ENCODE measurements around the gene IL6ST. TPM values are rescaled to one million over a fixed set of nuclear protein-coding genes. Genes with fewer than 3 reads are reported as not detected.
A peak's percentile ranks its signal among the peaks of the same experiment; 100 is the strongest.

Gene IL6ST
- total and polyA plus RNA-seq, 2 donors (not counting 1 experiment from before 2014, with no cell fraction given) = 768 to 978 TPM

DNA sequence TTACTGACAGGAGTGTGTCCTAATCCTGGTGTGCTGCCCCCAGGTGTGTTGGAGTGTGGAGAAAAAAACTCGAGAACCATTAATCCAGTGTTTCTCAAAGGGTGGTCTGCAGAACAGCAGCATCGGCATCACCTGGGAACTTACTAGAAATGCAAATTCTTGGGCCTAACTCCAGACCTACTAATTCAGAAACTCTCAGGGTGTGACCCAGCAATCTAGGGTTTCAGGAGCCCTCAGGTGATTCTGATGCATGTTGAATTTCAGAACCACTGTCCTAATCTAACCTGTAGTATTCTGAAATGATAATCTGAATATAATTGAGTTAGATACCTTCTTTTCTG is 30.0 kb upstream of the IL6ST start:
- Histone ChIP-seq H3K9me3 (ENCODE audit: control insufficient read depth, insufficient read depth, low read depth, low read length) (no peaks in the 10 kb centered on the region), H3K4me1 (ENCODE audit: control insufficient read depth, extremely low read depth, insufficient read depth, low read length) (peaks cover 5% of the 10 kb centered on the region), H3K4me2 (ENCODE audit: extremely low read depth, insufficient read depth, low read length) (no peak overlapping the region), H2AFZ (ENCODE audit: low read length) (no peak overlapping the region), H3K4me3 (replicated peaks in 1 of 4; ENCODE audit: control extremely low read depth in 1 of 4, insufficient read depth in 1 of 4, low read depth in 3 of 4, low read length in 4 of 4) (no peak overlapping the region), H3K9ac (ENCODE audit: insufficient read depth, low read length) (no peak overlapping the region), H3K27ac (ENCODE audit: insufficient read depth, low read length) (no peak overlapping the region), H3K36me3 (ENCODE audit: control insufficient read depth, insufficient read depth, low read length) (no peaks in the 10 kb centered on the region), H3K27me3 (ENCODE audit: control insufficient read depth, insufficient read depth, low read length) (no peaks in the 10 kb centered on the region), H4K20me1 (ENCODE audit: control insufficient read depth, extremely low read depth, insufficient read depth, low read length) (no peaks in the 10 kb centered on the region), H3K79me2 (ENCODE audit: control insufficient read depth, insufficient read depth, low read length) (no peaks in the 10 kb centered on the region)
- TF ChIP-seq, protein P1, sequence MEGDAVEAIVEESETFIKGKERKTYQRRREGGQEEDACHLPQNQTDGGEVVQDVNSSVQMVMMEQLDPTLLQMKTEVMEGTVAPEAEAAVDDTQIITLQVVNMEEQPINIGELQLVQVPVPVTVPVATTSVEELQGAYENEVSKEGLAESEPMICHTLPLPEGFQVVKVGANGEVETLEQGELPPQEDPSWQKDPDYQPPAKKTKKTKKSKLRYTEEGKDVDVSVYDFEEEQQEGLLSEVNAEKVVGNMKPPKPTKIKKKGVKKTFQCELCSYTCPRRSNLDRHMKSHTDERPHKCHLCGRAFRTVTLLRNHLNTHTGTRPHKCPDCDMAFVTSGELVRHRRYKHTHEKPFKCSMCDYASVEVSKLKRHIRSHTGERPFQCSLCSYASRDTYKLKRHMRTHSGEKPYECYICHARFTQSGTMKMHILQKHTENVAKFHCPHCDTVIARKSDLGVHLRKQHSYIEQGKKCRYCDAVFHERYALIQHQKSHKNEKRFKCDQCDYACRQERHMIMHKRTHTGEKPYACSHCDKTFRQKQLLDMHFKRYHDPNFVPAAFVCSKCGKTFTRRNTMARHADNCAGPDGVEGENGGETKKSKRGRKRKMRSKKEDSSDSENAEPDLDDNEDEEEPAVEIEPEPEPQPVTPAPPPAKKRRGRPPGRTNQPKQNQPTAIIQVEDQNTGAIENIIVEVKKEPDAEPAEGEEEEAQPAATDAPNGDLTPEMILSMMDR (conservative IDR thresholded peaks at IDR 0.05 in 1 of 2, IDR thresholded peaks at IDR 0.05 in 1 of 2; ENCODE audit: low read depth in 1 of 2, low read length in 2 of 2) = no peak
- no peak for TF ChIP-seq EZH2 (IDR thresholded peaks at IDR 0.05; ENCODE audit: low read length, missing control alignments)
- DNase-seq (ENCODE audit: low read depth in 2 of 2) = no peak

DNA sequence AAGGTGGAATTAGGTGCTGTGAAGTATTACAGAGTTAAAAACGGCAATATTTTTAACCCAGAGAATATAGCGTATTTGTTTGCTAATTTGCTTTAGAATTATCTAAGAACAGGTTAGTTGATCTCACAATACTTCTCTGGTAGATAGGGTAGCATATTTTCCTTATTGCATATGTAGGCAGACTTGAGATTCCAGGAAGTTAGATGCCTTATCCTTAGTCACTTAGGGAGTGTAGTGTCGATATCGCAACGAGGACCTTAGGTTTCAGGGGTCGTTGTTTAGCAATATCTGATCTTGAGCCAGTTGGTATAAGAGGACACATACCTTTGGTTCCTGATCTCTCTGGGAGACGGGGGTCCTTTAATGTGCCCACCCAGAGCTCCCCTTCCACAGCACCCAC is 28.5 kb upstream of the IL6ST start:
- no peak overlapping the region for H2AFZ ChIP-seq (ENCODE audit: low read length)
- no peaks in the 10 kb centered on the region for H3K36me3 ChIP-seq (ENCODE audit: control insufficient read depth, insufficient read depth, low read length)
- H3K27ac ChIP-seq (ENCODE audit: insufficient read depth, low read length) = no peak overlapping the region
- H3K4me3 ChIP-seq (replicated peaks in 1 of 4; ENCODE audit: control extremely low read depth in 1 of 4, insufficient read depth in 1 of 4, low read depth in 3 of 4, low read length in 4 of 4) = no peak overlapping the region
- H3K27me3 ChIP-seq (ENCODE audit: control insufficient read depth, insufficient read depth, low read length) = no peaks in the 10 kb centered on the region
- H3K4me2 ChIP-seq (ENCODE audit: extremely low read depth, insufficient read depth, low read length) = no peak overlapping the region
- H4K20me1 ChIP-seq (ENCODE audit: control insufficient read depth, extremely low read depth, insufficient read depth, low read length) = no peaks in the 10 kb centered on the region
- H3K9me3 ChIP-seq (ENCODE audit: control insufficient read depth, insufficient read depth, low read depth, low read length) = no peaks in the 10 kb centered on the region
- H3K79me2 ChIP-seq (ENCODE audit: control insufficient read depth, insufficient read depth, low read length) = no peaks in the 10 kb centered on the region
- H3K4me1 ChIP-seq (ENCODE audit: control insufficient read depth, extremely low read depth, insufficient read depth, low read length) = peaks cover 8% of the 10 kb centered on the region
- TF ChIP-seq, protein P1 (conservative IDR thresholded peaks at IDR 0.05 in 1 of 2, IDR thresholded peaks at IDR 0.05 in 1 of 2; ENCODE audit: low read depth in 1 of 2, low read length in 2 of 2) = no peak
- TF ChIP-seq EZH2 (IDR thresholded peaks at IDR 0.05; ENCODE audit: low read length, missing control alignments) = no peak
- H3K9ac ChIP-seq (ENCODE audit: insufficient read depth, low read length) = no peak overlapping the region
- DNase-seq (ENCODE audit: low read depth in 2 of 2) = no peak

DNA sequence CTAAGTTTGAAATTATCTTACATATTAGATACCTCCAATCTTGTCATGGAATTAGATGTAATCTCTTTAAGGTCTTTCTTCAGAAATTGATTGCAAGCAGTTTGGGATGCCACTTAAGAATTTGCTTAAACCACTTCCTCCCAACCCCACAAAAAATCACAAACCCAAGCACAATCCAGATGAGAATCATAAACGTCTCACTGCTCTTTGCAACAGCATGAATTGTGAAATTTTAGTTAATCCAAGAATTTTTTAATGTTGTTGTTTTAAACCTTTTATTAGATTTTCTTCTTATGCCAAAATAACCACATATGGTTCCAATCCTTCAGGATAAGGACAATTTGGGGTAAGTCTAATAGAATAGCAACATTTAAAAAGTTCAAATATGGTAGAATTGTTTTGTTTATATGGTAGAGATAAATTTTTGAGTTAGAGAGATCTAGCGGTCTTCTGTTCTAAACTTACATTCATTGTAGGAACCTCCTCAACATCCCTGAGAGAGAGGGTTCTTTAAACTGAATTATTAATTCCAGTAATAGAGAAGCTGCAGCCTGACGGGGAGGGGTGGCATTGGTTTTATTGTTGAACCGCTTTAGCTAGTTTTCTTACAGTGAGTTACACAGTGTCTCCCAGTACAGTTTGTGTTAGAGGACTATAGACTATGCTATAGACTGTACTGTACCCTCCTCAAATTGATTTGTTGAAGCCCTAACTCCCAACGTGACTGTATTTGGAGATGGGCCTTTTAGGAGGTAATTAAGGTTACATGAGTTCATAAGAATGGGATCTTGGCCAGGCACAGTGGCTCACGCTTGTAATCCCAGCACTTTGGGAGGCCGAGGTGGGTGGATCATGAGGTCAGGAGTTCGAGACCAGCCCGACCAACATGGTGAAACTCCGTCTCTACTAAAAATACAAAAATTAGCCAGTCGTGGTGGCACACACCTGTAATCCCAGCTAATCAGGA is 24.8 kb upstream of the IL6ST start:
- Histone ChIP-seq H3K9me3 (ENCODE audit: control insufficient read depth, insufficient read depth, low read depth, low read length) (no peaks in the 10 kb centered on the region), H3K4me2 (ENCODE audit: extremely low read depth, insufficient read depth, low read length) (no peak overlapping the region), H3K79me2 (ENCODE audit: control insufficient read depth, insufficient read depth, low read length) (no peaks in the 10 kb centered on the region), H3K4me1 (ENCODE audit: control insufficient read depth, extremely low read depth, insufficient read depth, low read length) (peaks cover 4% of the 10 kb centered on the region), H4K20me1 (ENCODE audit: control insufficient read depth, extremely low read depth, insufficient read depth, low read length) (no peaks in the 10 kb centered on the region), H3K4me3 (replicated peaks in 1 of 4; ENCODE audit: control extremely low read depth in 1 of 4, insufficient read depth in 1 of 4, low read depth in 3 of 4, low read length in 4 of 4) (no peak overlapping the region), H3K27ac (ENCODE audit: insufficient read depth, low read length) (no peak overlapping the region), H3K27me3 (ENCODE audit: control insufficient read depth, insufficient read depth, low read length) (no peaks in the 10 kb centered on the region), H3K36me3 (ENCODE audit: control insufficient read depth, insufficient read depth, low read length) (no peaks in the 10 kb centered on the region), H3K9ac (ENCODE audit: insufficient read depth, low read length) (no peak overlapping the region), H2AFZ (ENCODE audit: low read length) (no peak overlapping the region)
- peak in 1 of 2 donors; percentile 78 for DNase-seq (ENCODE audit: low read depth in 2 of 2)
- TF ChIP-seq, protein P1 (conservative IDR thresholded peaks at IDR 0.05 in 1 of 2, IDR thresholded peaks at IDR 0.05 in 1 of 2; ENCODE audit: low read depth in 1 of 2, low read length in 2 of 2) = no peak
- TF ChIP-seq EZH2 (IDR thresholded peaks at IDR 0.05; ENCODE audit: low read length, missing control alignments) = no peak

Data from fibroblast of lung (primary cell).